ENCODE results near the gene TMEM132C. TPM values are rescaled to one million over a fixed set of nuclear protein-coding genes. Genes with fewer than 3 reads are reported as not detected.

Gene TMEM132C
- total RNA-seq, 1 donor from 2014 or later, result not detected

GRCh38 chr12:128664501-128664900, 397.5 kb downstream of the TMEM132C start:
- Mint-ChIP-seq H3K4me3 (no peak overlapping the region), H3K27ac (no peak overlapping the region), H3K9me3 (peaks cover 2% of the 10 kb centered on the region), H3K4me1 (no peaks in the 10 kb centered on the region), H3K36me3 (ENCODE audit: low read depth) (no peaks in the 10 kb centered on the region), H3K27me3 (no peaks in the 10 kb centered on the region)
- DNase-seq, result no peak
- ChIA-PET CTCF (no interaction called here), POLR2A (no interaction called here)
- TF ChIP-seq, protein P1, sequence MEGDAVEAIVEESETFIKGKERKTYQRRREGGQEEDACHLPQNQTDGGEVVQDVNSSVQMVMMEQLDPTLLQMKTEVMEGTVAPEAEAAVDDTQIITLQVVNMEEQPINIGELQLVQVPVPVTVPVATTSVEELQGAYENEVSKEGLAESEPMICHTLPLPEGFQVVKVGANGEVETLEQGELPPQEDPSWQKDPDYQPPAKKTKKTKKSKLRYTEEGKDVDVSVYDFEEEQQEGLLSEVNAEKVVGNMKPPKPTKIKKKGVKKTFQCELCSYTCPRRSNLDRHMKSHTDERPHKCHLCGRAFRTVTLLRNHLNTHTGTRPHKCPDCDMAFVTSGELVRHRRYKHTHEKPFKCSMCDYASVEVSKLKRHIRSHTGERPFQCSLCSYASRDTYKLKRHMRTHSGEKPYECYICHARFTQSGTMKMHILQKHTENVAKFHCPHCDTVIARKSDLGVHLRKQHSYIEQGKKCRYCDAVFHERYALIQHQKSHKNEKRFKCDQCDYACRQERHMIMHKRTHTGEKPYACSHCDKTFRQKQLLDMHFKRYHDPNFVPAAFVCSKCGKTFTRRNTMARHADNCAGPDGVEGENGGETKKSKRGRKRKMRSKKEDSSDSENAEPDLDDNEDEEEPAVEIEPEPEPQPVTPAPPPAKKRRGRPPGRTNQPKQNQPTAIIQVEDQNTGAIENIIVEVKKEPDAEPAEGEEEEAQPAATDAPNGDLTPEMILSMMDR (IDR thresholded peaks at IDR 0.05), result no peak
- ATAC-seq (ENCODE audit: low read depth), result no peak
- intact Hi-C loops (cut with micrococcal nuclease), result no loop called here

GRCh38 chr12:128667193-128667592, 400.2 kb downstream of the TMEM132C start:
- CTCF ChIA-PET, result no interaction called here
- ATAC-seq (ENCODE audit: low read depth) (no peak), DNase-seq (no peak)
- TF ChIP-seq, protein P1 (IDR thresholded peaks at IDR 0.05), result no peak
- Mint-ChIP-seq H3K4me1 (no peaks in the 10 kb centered on the region), H3K9me3 (peaks cover 2% of the 10 kb centered on the region), H3K4me3 (no peak overlapping the region), H3K36me3 (ENCODE audit: low read depth) (no peaks in the 10 kb centered on the region), H3K27me3 (no peaks in the 10 kb centered on the region), H3K27ac (no peak overlapping the region)
- POLR2A ChIA-PET, result no interaction called here
- intact Hi-C loops (cut with micrococcal nuclease), result no loop called here

GRCh38 chr12:128671528-128672042, 404.6 kb downstream of the TMEM132C start:
- H3K4me1 Mint-ChIP-seq, result no peaks in the 10 kb centered on the region
- no peaks in the 10 kb centered on the region for H3K27me3 Mint-ChIP-seq
- no peak overlapping the region for H3K27ac Mint-ChIP-seq
- H3K9me3 Mint-ChIP-seq, result peaks cover 2% of the 10 kb centered on the region
- no peak for ATAC-seq (ENCODE audit: low read depth)
- TF ChIP-seq, protein P1 (IDR thresholded peaks at IDR 0.05), result no peak
- intact Hi-C loops (cut with micrococcal nuclease), result no loop called here
- DNase-seq, result no peak
- H3K36me3 Mint-ChIP-seq (ENCODE audit: low read depth), result no peaks in the 10 kb centered on the region
- H3K4me3 Mint-ChIP-seq, result no peak overlapping the region
- CTCF ChIA-PET, result no interaction called here
- POLR2A ChIA-PET, result no interaction called here

DNA sequence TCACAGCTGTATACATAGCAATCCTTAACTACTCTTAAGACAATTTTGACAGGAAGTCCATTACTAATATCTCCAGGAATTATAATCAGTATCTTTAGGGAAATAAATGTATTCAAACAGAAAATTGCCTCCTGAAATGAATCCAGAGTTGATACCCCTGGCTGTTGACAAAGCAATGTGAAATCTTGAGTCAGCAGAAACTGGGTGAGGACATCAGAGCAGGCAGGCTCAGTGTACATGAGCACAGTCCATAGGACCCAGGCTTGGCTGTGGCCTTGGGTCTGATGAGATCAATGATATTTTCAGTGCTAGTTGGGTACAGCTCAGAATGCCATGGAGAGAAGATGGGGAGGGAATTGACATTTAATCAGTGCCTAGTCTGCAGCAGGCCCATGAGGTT, 405.5 kb downstream of the TMEM132C start:
- POLR2A ChIA-PET, result no interaction called here
- no peak overlapping the region for H3K27ac Mint-ChIP-seq
- ATAC-seq (ENCODE audit: low read depth), result no peak

GRCh38 chr12:128672893-128673292, 405.9 kb downstream of the TMEM132C start:
- no peak for ATAC-seq (ENCODE audit: low read depth)
- no peaks in the 10 kb centered on the region for H3K27me3 Mint-ChIP-seq
- ChIA-PET POLR2A (no interaction called here), CTCF (no interaction called here)
- H3K9me3 Mint-ChIP-seq, result no peaks in the 10 kb centered on the region
- H3K4me1 Mint-ChIP-seq, result no peaks in the 10 kb centered on the region
- no peak overlapping the region for H3K4me3 Mint-ChIP-seq
- H3K36me3 Mint-ChIP-seq (ENCODE audit: low read depth), result no peaks in the 10 kb centered on the region
- H3K27ac Mint-ChIP-seq, result no peak overlapping the region
- DNase-seq, result no peak
- TF ChIP-seq, protein P1 (IDR thresholded peaks at IDR 0.05), result no peak
- intact Hi-C loops (cut with micrococcal nuclease), result no loop called here

More for the DNA sequence above, 405.5 kb downstream of the TMEM132C start:
- no peak overlapping the region for H3K4me3 Mint-ChIP-seq
- no peaks in the 10 kb centered on the region for H3K4me1 Mint-ChIP-seq
- H3K27me3 Mint-ChIP-seq, result no peaks in the 10 kb centered on the region
- H3K9me3 Mint-ChIP-seq, result no peaks in the 10 kb centered on the region
- intact Hi-C loops (cut with micrococcal nuclease), result no loop called here
- DNase-seq, result no peak
- TF ChIP-seq, protein P1 (IDR thresholded peaks at IDR 0.05), result no peak
- H3K36me3 Mint-ChIP-seq (ENCODE audit: low read depth), result no peaks in the 10 kb centered on the region
- CTCF ChIA-PET, result no interaction called here

All from activated B cell treated with CpG ODN at 0.5 μM for 24 hours (primary cell).